Germinal center (tissue), 1 donor: ENCODE results near the gene FNDC3B.

Experiments used
- DNase-seq: peaks from one replicate; pipeline ENCODE4 v3.0.0; 2012; ENCODE audit warnings: mixed read lengths, low spot score

Gene FNDC3B

DNA sequence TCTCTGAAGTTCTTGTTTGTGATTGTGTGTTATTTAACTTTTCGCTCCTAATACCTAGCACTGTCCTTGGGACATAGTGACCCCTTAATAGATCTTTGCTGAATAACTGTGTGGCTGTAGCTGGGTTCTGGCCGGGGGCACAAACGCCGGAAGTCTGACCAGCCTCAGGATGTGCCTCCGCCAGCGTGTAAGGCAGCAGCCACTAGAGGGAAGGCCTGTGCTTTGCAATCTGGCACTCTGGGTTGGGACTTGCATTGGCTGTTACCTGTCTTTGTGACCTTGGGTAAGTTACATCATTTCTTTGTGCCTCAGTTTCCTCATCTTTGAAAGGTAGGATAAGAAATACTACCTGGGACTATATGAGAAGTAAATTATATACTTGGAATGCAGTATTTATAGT, 250.2 kb downstream of the FNDC3B start:
- DNase-seq = no peak

- DNase-seq = no peak
Measured at GRCh38 chr3:172290457-172290856, 251.1 kb downstream of the FNDC3B start.

- DNase-seq = no peak
Measured at GRCh38 chr3:172291650-172292049, 252.3 kb downstream of the FNDC3B start.

GRCh38 chr3:172292422-172292821, 253.0 kb downstream of the FNDC3B start:
- DNase-seq = no peak

DNA sequence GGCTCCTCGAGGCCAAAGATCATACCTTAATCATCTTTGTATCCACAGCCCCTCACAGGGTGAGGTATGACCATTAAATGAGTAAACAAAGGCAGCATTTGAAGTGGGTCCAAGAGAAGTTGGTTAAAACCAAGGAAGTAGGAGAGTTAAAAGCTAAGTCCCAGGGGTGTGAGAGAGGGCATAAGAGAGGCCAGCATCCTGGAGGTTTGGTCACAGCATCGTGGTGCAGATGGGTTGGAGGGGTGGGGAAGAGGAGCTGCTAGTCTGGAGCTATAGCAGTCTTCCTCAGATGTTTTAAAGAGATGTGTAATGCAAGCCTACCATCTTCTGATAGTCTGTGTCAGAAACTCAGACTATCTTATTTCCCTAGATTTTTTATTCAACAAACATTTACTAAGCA, 253.7 kb downstream of the FNDC3B start:
- no peak for DNase-seq

GRCh38 chr3:172294223-172294806, 254.9 kb downstream of the FNDC3B start:
- DNase-seq = no peak

DNA sequence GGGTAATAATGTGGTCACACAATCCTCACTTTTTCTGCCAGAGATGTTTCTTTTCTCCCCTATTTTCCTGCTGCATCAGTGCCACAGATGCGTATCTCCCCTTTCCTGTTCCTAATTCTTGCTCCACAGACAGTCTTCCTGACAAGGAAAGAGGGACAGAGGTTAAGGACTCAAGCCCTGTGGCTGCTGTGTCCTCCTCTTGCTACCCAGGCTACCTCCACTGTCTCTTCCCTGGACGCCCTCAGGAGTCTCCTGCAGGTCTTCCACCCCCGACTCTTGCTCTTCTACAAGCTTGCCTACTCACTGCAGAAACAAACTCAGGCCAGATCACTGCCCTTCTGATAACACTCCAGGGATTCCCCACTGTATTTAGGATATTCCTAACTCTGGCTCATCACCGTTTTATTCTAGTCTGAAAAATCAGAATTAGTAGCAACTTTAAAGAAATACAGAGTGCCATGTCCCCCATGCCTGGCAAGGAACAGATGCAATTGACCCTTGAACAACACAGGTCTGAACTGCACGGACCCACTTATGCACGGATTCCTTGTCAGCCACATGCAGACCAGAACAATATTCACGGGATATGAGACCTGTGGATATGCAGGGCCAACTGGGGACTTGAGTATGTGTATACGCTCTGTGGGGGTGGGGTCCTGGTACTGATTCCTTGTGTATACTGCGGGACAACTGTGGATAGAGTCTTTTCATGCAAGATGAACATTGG, 257.0 kb downstream of the FNDC3B start:
- no peak for DNase-seq

- DNase-seq = no peak
Measured at GRCh38 chr3:172296975-172297332, 257.6 kb downstream of the FNDC3B start.

DNA sequence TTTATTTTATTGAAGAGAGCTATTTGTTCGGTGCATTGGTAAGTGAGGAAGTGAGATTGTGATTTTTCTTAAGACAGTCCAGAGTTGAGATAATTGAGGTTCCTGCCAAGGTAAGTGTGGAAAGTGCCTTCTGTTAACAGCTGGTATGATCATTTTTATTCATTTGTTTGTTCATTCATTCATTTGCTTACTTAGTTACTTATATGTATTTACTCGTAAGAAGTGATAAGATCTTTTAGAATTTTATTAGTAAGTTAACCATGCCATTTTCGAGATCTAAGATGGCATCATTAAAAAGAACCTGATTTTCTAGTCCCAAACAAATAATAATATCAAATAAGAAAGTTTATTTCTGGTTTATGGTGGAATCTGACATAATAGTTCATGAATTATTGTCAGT, 258.9 kb downstream of the FNDC3B start:
- DNase-seq = no peak

DNA sequence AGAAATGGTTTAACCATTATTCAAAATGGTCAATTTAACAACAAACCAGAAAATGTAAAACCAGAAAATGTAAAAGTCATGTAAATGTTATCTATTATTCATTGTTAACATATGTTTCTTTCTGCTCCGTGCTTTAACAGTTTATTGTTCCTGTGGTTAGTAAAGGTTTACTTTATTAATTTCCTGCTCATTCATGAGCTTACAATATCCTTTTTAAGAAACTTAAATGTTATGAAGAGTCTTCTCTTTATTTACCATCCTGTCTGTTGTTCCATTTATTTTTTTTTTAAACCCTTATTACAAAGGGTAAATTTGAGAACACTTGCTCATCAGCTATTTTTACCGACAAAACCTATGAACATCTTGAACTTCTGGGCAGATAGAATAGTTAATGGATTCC, 260.8 kb downstream of the FNDC3B start:
- DNase-seq = no peak

GRCh38 chr3:172300862-172301261, 261.5 kb downstream of the FNDC3B start:
- DNase-seq = no peak

GRCh38 chr3:172302203-172302602, 262.8 kb downstream of the FNDC3B start:
- DNase-seq = no peak

DNA sequence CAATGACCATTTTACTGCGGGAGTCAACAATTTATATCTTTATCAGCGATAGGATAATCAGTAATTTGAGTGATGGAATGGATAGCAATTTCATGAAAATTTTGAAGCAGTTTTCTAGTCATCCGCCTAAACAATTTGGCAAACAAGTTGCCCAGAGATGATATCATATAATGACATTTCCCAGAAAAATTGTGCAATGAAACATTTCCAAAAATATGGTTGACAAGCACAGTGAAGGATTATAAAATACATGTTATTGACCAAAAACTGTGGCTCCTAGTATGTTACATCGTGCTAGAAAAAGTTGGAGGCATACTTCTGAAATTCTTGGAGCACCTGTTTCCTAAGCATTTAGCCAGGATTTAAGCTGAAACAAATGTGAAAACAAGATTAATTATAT, 263.8 kb downstream of the FNDC3B start:
- DNase-seq = no peak

DNA sequence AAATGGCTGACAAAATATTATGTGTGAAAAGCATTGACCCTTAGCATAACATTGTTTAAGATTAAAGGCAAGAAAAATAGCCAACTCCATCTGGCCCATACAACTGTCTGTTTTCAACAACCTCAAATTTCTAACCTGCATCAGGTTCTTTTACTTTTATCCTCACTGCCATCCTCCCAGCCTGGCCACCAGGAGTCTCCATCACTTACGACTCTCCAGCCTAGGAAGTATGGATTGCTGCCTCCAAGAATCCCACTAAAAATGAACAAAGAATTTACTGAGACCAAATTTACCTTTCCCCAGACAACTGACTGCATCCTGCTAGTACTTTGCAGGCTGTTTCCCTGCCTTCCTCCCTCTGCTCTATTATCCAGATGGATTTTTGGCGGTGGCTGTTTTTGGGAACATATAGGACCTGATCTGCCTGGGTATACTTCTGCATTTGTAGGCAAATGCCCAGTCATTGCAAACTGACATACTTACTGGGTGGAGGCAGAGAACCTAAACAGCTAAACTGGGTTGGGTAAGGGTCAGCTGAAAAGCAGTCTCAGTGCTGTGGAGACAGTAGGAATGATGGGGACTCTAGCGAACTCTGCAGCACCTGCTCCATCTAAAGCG, 264.7 kb downstream of the FNDC3B start:
- no peak for DNase-seq

- no peak for DNase-seq
Measured at GRCh38 chr3:172305552-172305951, 266.2 kb downstream of the FNDC3B start.

DNA sequence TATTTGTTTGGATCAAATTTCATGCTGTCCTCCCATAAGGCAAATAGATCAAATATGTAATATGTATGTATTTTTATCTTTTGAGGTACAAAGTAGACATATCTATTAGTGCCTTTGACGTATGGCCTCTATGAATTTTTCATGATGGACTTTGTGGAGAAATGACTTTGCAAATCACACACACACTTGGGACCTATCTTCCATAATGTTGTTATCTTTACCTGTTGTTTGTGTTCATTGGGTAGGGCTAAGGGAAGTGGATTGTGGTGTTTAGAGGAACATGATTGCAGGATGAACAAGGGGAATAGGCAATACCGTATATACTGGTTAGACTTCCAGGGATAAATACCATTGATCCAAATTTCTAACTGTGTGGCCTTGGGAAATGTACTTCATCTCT, 266.6 kb downstream of the FNDC3B start:
- no peak for DNase-seq

GRCh38 chr3:172307141-172307560, 267.8 kb downstream of the FNDC3B start:
- no peak for DNase-seq

DNA sequence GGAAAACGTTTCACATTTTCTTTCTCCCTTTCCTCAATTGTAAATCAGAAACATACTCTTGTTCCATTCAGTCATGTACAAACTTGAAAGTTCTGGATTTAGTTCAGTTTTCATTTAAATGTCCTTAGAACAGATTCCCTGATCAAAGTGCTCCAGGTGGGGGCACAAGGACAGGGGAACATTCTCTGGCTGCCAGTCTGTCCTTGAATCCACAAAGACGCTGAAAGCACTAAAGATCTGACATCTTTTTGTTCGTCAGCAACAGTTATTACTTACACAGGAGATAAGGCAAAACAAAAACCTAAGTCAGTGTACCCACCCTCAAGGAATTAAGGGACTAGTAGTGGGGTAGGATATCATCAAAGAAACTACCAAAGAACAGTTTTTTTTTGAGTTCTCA, 269.7 kb downstream of the FNDC3B start:
- DNase-seq = no peak

DNA sequence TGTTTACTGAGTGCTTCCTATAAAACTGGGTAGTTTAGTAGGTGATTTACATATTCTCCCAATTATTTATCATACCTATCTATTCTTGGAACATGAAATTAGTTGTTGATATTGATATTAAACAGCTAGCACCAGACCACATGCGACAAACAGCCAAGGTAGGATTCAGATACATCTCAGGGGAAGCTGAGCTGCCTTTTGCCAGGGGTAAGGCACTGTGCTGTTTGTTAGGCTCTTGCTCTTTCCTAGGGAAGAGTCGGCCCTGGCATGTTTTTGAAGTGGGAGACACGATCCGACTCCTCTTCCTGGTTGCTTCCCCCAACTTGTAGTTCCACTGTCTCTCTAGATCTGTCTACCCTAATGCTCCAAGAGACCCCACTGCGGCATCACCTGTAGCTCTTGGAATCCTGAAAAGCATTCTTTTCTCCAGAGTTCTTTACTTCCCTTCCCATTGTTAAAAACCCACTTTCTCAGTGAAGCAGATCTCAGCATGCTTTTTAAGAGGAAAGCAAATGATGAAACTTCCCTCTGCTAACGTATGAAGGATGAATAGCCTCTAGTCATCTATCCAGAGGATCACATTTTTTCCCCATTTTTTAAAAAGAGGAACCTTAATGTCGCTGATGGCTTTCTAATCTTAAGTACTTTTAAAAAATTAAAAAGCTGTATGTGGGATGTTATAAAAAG, 270.5 kb downstream of the FNDC3B start:
- DNase-seq = no peak

DNA sequence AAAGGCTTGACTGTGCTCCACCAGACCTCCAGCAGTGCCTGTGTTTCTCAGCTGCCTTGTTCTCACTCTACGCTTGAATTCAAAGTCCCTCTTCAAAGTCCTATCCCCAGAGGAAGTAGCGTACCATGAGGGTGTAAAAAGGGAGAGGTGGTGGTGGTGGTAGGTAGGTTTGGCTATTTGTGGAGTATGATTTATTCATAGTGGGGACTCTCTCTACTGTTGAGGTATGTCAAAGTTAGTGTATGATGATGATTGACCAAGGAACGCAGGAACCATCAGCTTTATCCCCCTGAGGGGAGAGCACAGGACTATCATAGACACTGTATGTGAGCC, 271.0 kb downstream of the FNDC3B start:
- DNase-seq = no peak

- DNase-seq = no peak
Measured at GRCh38 chr3:172311217-172311616, 271.8 kb downstream of the FNDC3B start.

DNA sequence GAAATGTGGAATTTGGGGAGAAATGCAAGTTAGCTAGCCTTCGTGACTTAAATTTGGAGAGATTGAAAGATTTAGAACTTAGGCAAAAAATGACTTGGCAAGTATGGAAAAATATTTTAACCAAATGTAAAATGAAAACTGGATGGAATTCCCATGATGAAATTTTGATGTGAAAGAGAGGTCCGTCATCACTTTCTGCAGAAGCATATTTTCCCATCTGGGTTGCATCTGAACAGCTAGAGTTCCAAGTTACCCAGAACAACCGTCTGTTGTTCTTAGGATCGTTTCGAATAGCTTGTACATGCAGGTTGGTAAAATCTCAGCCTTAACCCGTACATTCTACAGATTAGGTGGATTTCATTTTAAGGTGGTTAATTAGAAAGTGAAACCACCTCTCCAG, 272.6 kb downstream of the FNDC3B start:
- no peak for DNase-seq

- no peak for DNase-seq
Measured at GRCh38 chr3:172312711-172313110, 273.3 kb downstream of the FNDC3B start.
